Loucy (cell line): ENCODE data around the gene MTA1.

Source experiments
- EZH2phosphoT487 ChIP-seq: fragments of 200-600 bp; IDR thresholded peaks from 2 replicates; pipeline ENCODE4 v1.6.1; 2018; ENCODE audit warnings: antibody characterized with exemption, mild to moderate bottlenecking, moderate library complexity, borderline replicate concordance
- TF ChIP-seq, protein P1 (sequence below): fragments of 200-600 bp; sonication (generic); conservative IDR thresholded peaks from 2 replicates; pipeline ENCODE4 v1.5.1; 2014; ENCODE audit warnings: mild to moderate bottlenecking, antibody characterized with exemption, low read length

DNA sequence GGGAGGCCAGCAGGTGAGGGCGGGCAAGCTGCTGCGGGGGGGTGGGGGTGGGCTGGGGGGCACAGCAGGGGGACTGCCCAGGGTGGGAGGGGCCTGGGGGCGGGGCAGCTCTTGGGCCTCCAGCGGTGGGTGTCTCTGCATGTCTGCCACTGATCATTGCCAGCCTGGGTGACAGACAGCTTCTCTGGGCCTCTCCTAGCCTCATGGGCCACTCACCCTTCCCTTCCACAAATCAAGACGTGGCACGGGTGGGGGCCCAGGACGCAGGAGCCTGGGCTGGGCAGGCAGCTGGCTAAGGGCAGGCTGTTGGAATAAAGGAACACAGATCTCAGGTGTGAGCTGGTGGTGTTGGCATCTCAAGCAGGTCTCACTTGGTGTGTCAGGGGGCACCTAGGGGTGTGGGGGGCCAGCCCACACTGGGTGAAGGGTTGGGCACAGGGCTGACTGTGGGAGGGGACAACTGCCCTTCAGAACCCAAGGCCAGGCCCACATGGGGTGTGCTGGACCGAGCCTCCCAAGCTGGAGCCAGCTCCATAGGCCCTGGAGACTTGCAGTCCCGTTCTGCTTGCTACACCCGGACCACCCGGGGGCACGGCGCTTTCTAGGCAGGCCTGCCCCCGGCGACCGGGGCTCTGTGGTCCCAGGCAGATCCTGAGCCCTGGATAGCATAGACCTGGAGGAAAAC, 74.4 kb downstream of the MTA1 start:
- TF ChIP-seq, protein P1, sequence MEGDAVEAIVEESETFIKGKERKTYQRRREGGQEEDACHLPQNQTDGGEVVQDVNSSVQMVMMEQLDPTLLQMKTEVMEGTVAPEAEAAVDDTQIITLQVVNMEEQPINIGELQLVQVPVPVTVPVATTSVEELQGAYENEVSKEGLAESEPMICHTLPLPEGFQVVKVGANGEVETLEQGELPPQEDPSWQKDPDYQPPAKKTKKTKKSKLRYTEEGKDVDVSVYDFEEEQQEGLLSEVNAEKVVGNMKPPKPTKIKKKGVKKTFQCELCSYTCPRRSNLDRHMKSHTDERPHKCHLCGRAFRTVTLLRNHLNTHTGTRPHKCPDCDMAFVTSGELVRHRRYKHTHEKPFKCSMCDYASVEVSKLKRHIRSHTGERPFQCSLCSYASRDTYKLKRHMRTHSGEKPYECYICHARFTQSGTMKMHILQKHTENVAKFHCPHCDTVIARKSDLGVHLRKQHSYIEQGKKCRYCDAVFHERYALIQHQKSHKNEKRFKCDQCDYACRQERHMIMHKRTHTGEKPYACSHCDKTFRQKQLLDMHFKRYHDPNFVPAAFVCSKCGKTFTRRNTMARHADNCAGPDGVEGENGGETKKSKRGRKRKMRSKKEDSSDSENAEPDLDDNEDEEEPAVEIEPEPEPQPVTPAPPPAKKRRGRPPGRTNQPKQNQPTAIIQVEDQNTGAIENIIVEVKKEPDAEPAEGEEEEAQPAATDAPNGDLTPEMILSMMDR: no peak
- no peak for TF ChIP-seq EZH2phosphoT487
